Mucosa of rectum (tissue), 2 donors: Measurements from ENCODE around the gene LPAR1.
"Not testable (repeated sequence)": the region's sequence is repeated elsewhere in the genome, so short reads cannot be mapped to it uniquely, and the experiment has no call there.

ENCODE experiments used
- H3K27ac ChIP-seq, 2 donors: one replicate each; pipeline ENCODE4 v1.7.0; 2013; ENCODE audit warnings: inconsistent platforms in 2 of 2, low read depth in 2 of 2, low read length in 2 of 2
- H3K27me3 ChIP-seq, 2 donors: one replicate each; pipeline ENCODE4 v1.7.0; 2013; ENCODE audit warnings: low read length in 2 of 2; ENCODE audit not compliant: control insufficient read depth in 2 of 2, insufficient read depth in 2 of 2
- H3K36me3 ChIP-seq, 2 donors: one replicate each; pipeline ENCODE4 v1.7.0; 2013; ENCODE audit warnings: low read length in 2 of 2; ENCODE audit not compliant: control insufficient read depth in 2 of 2, insufficient read depth in 2 of 2
- H3K4me1 ChIP-seq, 2 donors: one replicate each; pipeline ENCODE4 v1.7.0; 2013; ENCODE audit warnings: low read length in 2 of 2, mild to moderate bottlenecking in 1 of 2; ENCODE audit not compliant: control insufficient read depth in 2 of 2, insufficient read depth in 2 of 2
- H3K4me3 ChIP-seq, 2 donors: one replicate each; pipeline ENCODE4 v1.7.0; 2013; ENCODE audit warnings: low read length in 2 of 2
- H3K9ac ChIP-seq, 2 donors: one replicate each; pipeline ENCODE4 v1.7.0; 2013; ENCODE audit warnings: low read length in 2 of 2, low read depth in 1 of 2, mild to moderate bottlenecking in 1 of 2
- H3K9me3 ChIP-seq, 2 donors: one replicate each; pipeline ENCODE4 v1.7.0; 2013; ENCODE audit warnings: low read length in 2 of 2; ENCODE audit not compliant: control insufficient read depth in 2 of 2
- donor health status: healthy.
- donor health status: Normal muscosa, but diverticular disease.

Gene LPAR1

GRCh38 chr9:110842169-110842568 is 196.1 kb downstream of the LPAR1 start:
- H3K4me3 ChIP-seq = no peak overlapping the region
- H3K9ac ChIP-seq = no peak overlapping the region
- no peak overlapping the region for H3K27ac ChIP-seq
- no peaks in the 10 kb centered on the region for H3K9me3 ChIP-seq
- no peaks in the 10 kb centered on the region for H3K4me1 ChIP-seq
- no peaks in the 10 kb centered on the region for H3K36me3 ChIP-seq
- H3K27me3 ChIP-seq = no peaks in the 10 kb centered on the region

DNA sequence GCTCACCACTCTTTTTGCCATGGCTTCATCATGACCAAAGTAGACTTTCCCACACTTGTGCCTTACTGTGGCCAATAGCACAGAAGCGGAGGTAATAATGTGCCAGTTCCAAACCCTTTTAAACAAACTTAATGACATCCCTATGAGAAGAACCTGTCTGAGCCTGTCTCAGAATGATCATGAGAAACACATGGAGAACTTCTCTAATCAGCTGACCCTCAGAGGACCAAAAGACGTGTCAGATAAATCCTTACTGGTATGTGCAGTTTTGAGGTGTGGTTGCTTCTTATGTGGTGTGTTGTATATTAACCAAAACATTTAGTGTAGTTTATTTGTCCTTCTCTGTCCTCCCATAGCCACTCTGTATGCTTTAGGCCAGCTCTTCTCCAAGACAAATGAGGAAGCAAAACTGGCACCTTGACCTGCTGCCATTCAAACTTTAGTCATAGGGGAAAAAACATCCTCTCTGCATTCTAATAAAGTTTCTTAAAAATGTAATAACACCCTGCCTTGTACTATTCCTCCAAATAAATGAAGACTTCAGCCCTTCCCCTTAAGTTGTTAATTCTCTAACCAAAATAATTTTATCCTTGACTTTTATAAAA is 200.8 kb downstream of the LPAR1 start:
- Histone ChIP-seq H3K9ac (no peak overlapping the region), H3K27me3 (no peaks in the 10 kb centered on the region), H3K4me1 (no peaks in the 10 kb centered on the region), H3K4me3 (no peak overlapping the region), H3K9me3 (no peaks in the 10 kb centered on the region), H3K27ac (no peak overlapping the region), H3K36me3 (no peaks in the 10 kb centered on the region)

DNA sequence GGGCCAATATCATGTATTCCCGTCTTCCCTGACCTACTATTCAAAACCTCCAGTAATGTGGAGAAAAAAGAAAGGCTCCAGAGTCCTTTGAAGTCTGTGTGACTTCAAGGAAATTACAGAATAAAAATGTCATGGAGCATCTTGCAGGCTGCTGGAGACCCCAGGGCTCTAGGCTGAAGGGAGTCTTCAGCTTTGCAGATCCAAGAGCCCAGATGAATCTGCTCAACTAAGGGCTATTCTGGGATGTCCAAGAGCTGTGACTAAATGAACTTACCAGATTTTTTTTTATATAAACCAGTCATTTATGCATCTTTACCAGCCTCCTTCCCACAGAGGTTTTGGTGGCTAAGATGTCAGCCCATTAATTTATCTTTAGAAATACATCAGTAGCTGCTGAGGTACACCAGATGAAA is 202.4 kb downstream of the LPAR1 start:
- Histone ChIP-seq H3K36me3 (no peaks in the 10 kb centered on the region), H3K4me1 (no peaks in the 10 kb centered on the region), H3K9me3 (no peaks in the 10 kb centered on the region), H3K4me3 (no peak overlapping the region), H3K27me3 (no peaks in the 10 kb centered on the region), H3K9ac (no peak overlapping the region), H3K27ac (no peak overlapping the region)

DNA sequence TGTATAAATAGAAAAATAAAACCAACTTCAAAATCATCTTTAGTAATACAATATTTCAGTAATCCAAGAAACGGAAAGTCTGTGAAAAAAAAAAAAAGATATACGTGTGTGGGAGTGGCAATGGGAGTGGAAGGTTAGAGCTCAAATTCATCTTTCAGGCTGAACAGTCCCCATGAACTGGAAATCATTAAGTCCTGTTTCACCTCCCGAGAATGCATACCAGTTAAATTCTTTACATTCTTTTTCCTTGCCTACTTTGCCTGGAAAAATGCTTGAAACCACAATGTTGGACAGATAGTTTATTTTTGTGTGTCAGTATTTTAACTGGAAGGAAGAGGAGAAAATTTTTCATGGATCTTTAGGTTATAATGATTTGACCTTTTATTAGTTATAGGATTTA is 202.9 kb downstream of the LPAR1 start:
- Histone ChIP-seq H3K36me3 (no peaks in the 10 kb centered on the region), H3K9me3 (no peaks in the 10 kb centered on the region), H3K9ac (no peak overlapping the region), H3K4me3 (no peak overlapping the region), H3K4me1 (no peaks in the 10 kb centered on the region), H3K27me3 (no peaks in the 10 kb centered on the region), H3K27ac (no peak overlapping the region)

DNA sequence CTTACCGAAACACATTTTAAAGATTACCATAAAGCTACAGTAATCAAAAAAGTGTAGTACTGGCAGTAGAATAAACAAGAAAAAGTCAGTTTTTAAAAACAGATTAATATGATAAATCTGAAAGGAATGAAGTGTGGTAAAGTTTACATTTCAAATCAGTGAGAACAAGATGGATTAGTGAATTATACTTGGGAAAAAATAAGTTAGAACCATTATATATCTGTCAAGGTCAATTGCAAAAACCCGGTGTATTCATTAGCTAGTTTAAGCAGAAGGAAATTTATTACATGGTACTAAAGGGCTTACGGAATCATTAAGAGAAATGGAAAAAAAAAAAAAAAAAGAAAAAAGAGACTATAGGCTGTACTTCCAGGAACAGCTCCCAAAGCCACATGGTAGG is 205.3 kb downstream of the LPAR1 start:
- Histone ChIP-seq H3K27me3 (no peaks in the 10 kb centered on the region), H3K9ac (no peak overlapping the region), H3K36me3 (no peaks in the 10 kb centered on the region), H3K4me3 (no peak overlapping the region), H3K9me3 (no peaks in the 10 kb centered on the region), H3K27ac (no peak overlapping the region), H3K4me1 (no peaks in the 10 kb centered on the region)

DNA sequence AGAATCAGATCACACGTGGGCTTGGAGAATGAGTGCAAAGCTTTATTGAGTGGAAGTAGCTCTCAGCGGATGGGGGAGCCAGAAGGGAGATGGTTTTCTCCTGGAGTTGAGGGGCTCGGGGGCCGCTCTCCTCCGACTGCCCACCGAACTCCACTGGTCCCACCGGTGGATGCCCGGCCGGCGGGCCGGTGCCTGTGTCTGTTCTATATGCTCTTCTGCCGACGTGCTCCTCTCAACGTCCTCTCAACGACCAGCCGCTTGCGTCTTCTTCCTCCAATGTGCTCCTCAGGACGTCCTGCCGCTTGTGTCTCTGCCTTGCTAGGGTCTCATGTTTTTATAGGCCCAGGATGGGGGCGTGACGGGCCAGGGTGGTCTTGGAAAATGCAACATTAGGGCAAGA is 207.8 kb downstream of the LPAR1 start:
- H3K4me3 ChIP-seq = no peak overlapping the region
- no peaks in the 10 kb centered on the region for H3K36me3 ChIP-seq
- no peak overlapping the region for H3K9ac ChIP-seq
- no peak overlapping the region for H3K27ac ChIP-seq
- no peaks in the 10 kb centered on the region for H3K4me1 ChIP-seq
- no peaks in the 10 kb centered on the region for H3K27me3 ChIP-seq
- H3K9me3 ChIP-seq = no peaks in the 10 kb centered on the region

GRCh38 chr9:110828264-110828663 is 210.0 kb downstream of the LPAR1 start:
- Histone ChIP-seq H3K4me3 (no peak overlapping the region), H3K4me1 (no peaks in the 10 kb centered on the region), H3K36me3 (no peaks in the 10 kb centered on the region), H3K27ac (no peak overlapping the region), H3K9me3 (no peaks in the 10 kb centered on the region), H3K27me3 (no peaks in the 10 kb centered on the region), H3K9ac (no peak overlapping the region)

DNA sequence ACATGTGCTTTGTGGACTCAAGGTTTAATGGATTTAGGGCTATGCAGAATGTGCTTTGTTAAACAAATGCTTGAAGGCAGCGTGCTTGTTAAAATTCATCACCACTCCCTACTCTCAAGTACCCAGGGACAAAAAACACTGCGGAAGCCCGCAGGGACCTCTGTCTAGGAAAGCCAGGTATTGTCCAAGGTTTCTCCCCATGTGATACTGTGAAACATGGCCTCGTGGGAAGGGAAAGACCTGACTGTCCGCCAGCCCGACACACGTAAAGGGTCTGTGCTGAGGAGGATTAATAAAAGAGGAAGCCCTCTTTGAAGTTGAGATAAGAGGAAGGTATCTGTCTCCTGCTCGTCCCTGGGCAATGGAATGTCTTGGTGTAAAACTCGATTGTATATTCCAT is 211.9 kb downstream of the LPAR1 start:
- not testable (repeated sequence) for H3K4me3 ChIP-seq, H3K4me1 ChIP-seq, H3K27ac ChIP-seq, H3K27me3 ChIP-seq, H3K9ac ChIP-seq, H3K36me3 ChIP-seq, H3K9me3 ChIP-seq

- H3K27me3 ChIP-seq = no peaks in the 10 kb centered on the region
Measured at GRCh38 chr9:110825950-110826349, 212.3 kb downstream of the LPAR1 start.

GRCh38 chr9:110825129-110825528 is 213.1 kb downstream of the LPAR1 start:
- H3K4me1 ChIP-seq, H3K36me3 ChIP-seq, H3K4me3 ChIP-seq, H3K9ac ChIP-seq, H3K9me3 ChIP-seq, H3K27ac ChIP-seq, H3K27me3 ChIP-seq: not testable (repeated sequence)

More at GRCh38 chr9:110825950-110826349, 212.3 kb downstream of the LPAR1 start:
- no peaks in the 10 kb centered on the region for H3K9me3 ChIP-seq
- no peaks in the 10 kb centered on the region for H3K36me3 ChIP-seq
- no peak overlapping the region for H3K4me3 ChIP-seq
- H3K4me1 ChIP-seq = no peaks in the 10 kb centered on the region
- H3K9ac ChIP-seq = no peak overlapping the region
- no peak overlapping the region for H3K27ac ChIP-seq
